ENCODE measurements around the gene KNSTRN.

KNSTRN gene

DNA sequence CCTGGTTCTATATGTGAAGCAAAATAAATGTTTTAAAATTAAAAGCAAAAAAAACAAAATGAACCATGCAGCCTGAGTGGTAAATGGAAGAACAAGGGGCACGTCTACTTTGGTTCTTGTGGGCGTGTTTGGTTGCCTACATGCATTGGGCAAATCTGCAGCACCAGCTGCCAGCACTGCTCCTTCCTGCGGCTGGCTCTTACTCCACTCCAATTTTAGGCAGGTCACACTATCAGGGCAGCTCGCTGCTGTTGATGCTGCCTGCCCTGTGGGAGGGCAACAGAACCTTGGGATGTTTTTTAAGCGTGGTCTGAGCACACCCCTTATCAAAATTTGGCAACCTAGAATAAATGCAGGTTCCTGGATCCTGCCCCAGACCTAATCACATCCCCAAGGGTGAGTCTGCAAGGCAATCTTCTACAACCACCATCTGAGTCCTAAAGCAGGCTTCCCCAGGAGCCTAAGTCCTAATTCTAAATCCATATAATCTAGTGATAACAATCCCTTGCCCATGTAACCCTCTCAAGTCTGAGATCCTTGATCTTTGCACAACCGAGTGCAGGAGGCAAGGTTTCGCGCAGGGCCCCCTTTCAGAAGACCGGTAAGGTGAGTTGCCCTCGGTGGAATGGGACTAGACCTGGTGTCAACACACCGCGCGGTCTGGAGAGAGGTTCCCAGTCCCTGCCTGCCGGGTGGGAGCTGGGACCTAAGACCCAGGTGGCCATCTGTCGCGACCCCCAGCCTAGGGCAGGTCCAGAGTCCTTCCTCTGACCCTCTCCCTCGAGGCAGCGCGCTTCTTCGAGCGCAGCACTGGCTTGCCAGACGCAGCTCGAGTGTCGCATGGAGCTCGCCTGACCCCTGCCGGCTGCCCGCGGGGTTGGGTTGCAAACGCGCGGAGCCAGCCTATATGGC is 39.0 kb downstream of the KNSTRN start:
- Histone ChIP-seq H3K27me3 (replicated peaks; ENCODE audit: control insufficient read depth, insufficient read depth, low read length) (no peaks in the 10 kb centered on the region), H3K4me3 (replicated peaks; ENCODE audit: low read depth, low read length) (no peak overlapping the region), H3K36me3 (ENCODE audit: control insufficient read depth, insufficient read depth, low read length) (peaks cover 7% of the 10 kb centered on the region)
- TF ChIP-seq, protein P1, sequence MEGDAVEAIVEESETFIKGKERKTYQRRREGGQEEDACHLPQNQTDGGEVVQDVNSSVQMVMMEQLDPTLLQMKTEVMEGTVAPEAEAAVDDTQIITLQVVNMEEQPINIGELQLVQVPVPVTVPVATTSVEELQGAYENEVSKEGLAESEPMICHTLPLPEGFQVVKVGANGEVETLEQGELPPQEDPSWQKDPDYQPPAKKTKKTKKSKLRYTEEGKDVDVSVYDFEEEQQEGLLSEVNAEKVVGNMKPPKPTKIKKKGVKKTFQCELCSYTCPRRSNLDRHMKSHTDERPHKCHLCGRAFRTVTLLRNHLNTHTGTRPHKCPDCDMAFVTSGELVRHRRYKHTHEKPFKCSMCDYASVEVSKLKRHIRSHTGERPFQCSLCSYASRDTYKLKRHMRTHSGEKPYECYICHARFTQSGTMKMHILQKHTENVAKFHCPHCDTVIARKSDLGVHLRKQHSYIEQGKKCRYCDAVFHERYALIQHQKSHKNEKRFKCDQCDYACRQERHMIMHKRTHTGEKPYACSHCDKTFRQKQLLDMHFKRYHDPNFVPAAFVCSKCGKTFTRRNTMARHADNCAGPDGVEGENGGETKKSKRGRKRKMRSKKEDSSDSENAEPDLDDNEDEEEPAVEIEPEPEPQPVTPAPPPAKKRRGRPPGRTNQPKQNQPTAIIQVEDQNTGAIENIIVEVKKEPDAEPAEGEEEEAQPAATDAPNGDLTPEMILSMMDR (IDR thresholded peaks at IDR 0.05; ENCODE audit: insufficient read depth, low read length, poor library complexity, severe bottlenecking): peak; percentile 99
- DNase-seq (ENCODE audit: extremely low read depth, insufficient read length): peak; percentile 83

DNA sequence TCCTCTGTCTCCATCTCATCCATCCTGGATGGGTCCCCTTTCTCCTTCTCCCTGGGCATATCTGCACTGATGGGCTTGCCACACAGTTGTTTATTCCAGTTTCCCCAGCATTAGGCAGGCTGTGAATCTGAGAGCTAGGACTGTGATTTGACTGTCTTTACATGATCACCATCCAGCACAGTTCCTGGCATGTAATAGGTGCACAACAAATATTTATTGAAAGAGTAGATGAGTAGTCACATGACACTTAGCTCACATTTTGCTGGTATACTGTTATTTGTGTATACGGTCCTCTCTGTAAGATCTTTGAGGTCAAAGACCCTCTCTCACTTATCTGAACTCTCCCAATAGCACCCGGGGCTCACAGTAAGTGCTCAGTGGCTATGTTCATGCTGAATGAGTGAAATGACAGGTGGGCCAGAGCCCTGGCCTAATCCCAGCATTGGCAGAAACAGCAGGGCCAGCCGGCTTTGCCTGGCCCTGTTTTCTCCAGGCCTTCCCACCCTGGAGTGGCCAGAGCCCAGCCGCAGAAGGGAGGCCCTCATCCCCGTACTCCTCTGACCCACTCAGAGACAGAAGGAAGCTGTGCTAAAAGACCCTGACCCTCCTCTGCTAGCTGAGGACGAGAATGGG is 42.1 kb downstream of the KNSTRN start:
- no peaks in the 10 kb centered on the region for H3K36me3 ChIP-seq (ENCODE audit: control insufficient read depth, insufficient read depth, low read length)
- no peaks in the 10 kb centered on the region for H3K27me3 ChIP-seq (replicated peaks; ENCODE audit: control insufficient read depth, insufficient read depth, low read length)
- no peak for DNase-seq (ENCODE audit: extremely low read depth, insufficient read length)
- H3K4me3 ChIP-seq (replicated peaks; ENCODE audit: low read depth, low read length): no peak overlapping the region
- TF ChIP-seq, protein P1 (IDR thresholded peaks at IDR 0.05; ENCODE audit: insufficient read depth, low read length, poor library complexity, severe bottlenecking): no peak

DNA sequence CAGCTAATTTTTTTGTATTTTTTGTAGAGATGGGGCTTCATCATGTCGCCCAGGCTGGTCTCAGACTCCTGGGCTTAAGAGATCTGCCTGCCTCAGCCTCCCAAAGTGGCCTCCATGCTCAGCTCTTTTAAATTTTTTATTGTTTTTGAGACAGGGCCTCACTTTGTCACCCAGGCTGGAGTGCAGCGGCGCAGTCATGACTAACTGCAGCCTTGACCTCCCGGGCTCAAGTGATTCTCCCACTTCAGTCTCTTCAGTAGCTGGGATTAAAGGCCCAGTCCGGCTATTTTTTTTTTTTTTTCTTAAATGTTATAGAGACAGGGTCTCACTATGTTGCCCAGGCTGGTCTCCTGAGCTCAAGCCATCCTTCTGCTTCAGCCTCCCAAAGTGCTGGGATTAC is 43.2 kb downstream of the KNSTRN start:
- no peaks in the 10 kb centered on the region for H3K36me3 ChIP-seq (ENCODE audit: control insufficient read depth, insufficient read depth, low read length)
- no peak overlapping the region for H3K4me3 ChIP-seq (replicated peaks; ENCODE audit: low read depth, low read length)
- TF ChIP-seq, protein P1 (IDR thresholded peaks at IDR 0.05; ENCODE audit: insufficient read depth, low read length, poor library complexity, severe bottlenecking): no peak
- H3K27me3 ChIP-seq (replicated peaks; ENCODE audit: control insufficient read depth, insufficient read depth, low read length): no peaks in the 10 kb centered on the region; the same call in 1 of the 2 replicates
- no peak for DNase-seq (ENCODE audit: extremely low read depth, insufficient read length)

DNA sequence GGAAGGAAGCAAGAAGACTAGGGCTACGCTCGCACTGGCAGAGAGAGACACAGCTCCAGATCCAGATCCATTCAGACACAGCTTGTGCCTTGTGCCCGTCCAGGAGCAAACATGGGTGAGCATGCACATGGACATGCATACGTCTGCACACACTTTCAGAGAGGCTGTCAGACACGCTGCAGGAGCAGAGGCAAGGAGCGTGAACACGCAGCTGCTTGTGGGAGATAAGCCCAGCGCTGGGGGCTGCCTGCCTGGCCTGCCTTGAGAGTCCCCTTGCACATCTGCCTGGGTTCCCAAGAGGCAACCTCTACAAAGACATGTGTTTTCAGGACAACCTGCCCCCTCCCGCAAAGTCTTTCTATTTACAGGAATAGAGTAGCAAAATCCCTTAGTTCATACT is 44.7 kb downstream of the KNSTRN start:
- Histone ChIP-seq H3K27me3 (replicated peaks; ENCODE audit: control insufficient read depth, insufficient read depth, low read length) (no peaks in the 10 kb centered on the region; the same call in none of the 2 replicates), H3K36me3 (ENCODE audit: control insufficient read depth, insufficient read depth, low read length) (no peaks in the 10 kb centered on the region), H3K4me3 (replicated peaks; ENCODE audit: low read depth, low read length) (no peak overlapping the region)
- DNase-seq (ENCODE audit: extremely low read depth, insufficient read length): no peak
- TF ChIP-seq, protein P1 (IDR thresholded peaks at IDR 0.05; ENCODE audit: insufficient read depth, low read length, poor library complexity, severe bottlenecking): no peak

DNA sequence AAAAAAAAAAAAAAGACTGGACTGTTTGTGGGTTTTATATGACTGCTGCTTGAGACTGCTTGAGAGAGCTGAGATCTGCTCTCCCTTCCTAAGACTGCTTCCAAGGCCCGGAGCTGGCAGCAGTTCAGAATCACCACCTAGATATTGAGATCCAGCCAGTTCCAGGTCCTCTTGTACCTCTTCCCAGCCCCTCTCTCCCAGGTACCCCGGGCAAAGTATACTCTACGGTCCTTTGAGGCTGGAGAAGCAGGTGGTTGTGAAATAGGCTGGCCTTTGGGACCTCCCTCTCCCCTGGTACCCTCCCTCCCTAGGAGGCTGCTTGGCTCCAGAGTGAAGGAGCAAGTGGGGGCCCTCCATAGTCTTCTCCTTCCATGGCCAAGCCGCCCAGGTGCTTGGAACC is 45.7 kb downstream of the KNSTRN start:
- no peak overlapping the region for H3K4me3 ChIP-seq (replicated peaks; ENCODE audit: low read depth, low read length)
- TF ChIP-seq, protein P1 (IDR thresholded peaks at IDR 0.05; ENCODE audit: insufficient read depth, low read length, poor library complexity, severe bottlenecking): no peak
- no peaks in the 10 kb centered on the region for H3K36me3 ChIP-seq (ENCODE audit: control insufficient read depth, insufficient read depth, low read length)
- H3K27me3 ChIP-seq (replicated peaks; ENCODE audit: control insufficient read depth, insufficient read depth, low read length): peaks cover 2% of the 10 kb centered on the region
- DNase-seq (ENCODE audit: extremely low read depth, insufficient read length): no peak

Measured in GM06990 (cell line).